GM12878 (cell line): ENCODE data around the gene RASAL2. TPM values are rescaled to one million over a fixed set of nuclear protein-coding genes. Genes with fewer than 3 reads are reported as not detected.

Experiments used
- CBFB ChIP-seq: IDR thresholded peaks from 2 replicates; pipeline ENCODE4 v1.6.1; 2016; ENCODE audit warnings: antibody characterized with exemption, low read depth
- CHD2 ChIP-seq: IDR thresholded peaks from 2 replicates; pipeline ENCODE4 v1.6.1; 2011; ENCODE audit warnings: low read depth, low read length, improper control_type of control experiment, borderline replicate concordance
- EP300 ChIP-seq, 2 experiments: fragments of 150-350 bp in 1 of 2; IDR thresholded peaks; 2 replicates each; pipeline ENCODE4 v1.6.1; 2011 to 2012; ENCODE audit warnings: low read depth in 2 of 2, low read length in 2 of 2, borderline replicate concordance in 1 of 2, improper control_type of control experiment in 1 of 2, inconsistent platforms in 1 of 2; ENCODE audit not compliant: control insufficient read depth in 1 of 2
- ESRRA ChIP-seq: IDR thresholded peaks from 2 replicates; pipeline ENCODE4 v1.6.1; 2012; ENCODE audit warnings: mild to moderate bottlenecking, low read length, improper control_type of control experiment
- FOS ChIP-seq: IDR thresholded peaks from 3 replicates; pipeline ENCODE4 v1.6.1; 2011; ENCODE audit warnings: borderline replicate concordance; ENCODE audit not compliant: insufficient read length; ENCODE audit errors: extremely low read depth
- IKZF1 ChIP-seq: fragments of 450-650 bp; conservative IDR thresholded peaks from 2 replicates; pipeline ENCODE4 v1.6.1; 2017; ENCODE audit warnings: antibody characterized with exemption, mild to moderate bottlenecking
- RUNX3 ChIP-seq: IDR thresholded peaks from 2 replicates; pipeline ENCODE4 v1.6.1; 2012; ENCODE audit warnings: low read length, inconsistent platforms
- SMAD1 ChIP-seq: fragments of 450-650 bp; IDR thresholded peaks from 2 replicates; pipeline ENCODE4 v1.6.1; 2018; ENCODE audit warnings: mild to moderate bottlenecking, low read depth; ENCODE audit not compliant: partially characterized antibody
- SUPT20H ChIP-seq: IDR thresholded peaks from 2 replicates; pipeline ENCODE4 v1.6.1; 2011; ENCODE audit warnings: low read depth, mild to moderate bottlenecking, low read length, moderate library complexity, borderline replicate concordance; ENCODE audit not compliant: control insufficient read depth
- TCF7 ChIP-seq: IDR thresholded peaks from 2 replicates; pipeline ENCODE4 v1.6.1; 2014; ENCODE audit warnings: antibody characterized with exemption, borderline replicate concordance
- ZSCAN29 ChIP-seq: fragments of 450-650 bp; IDR thresholded peaks from 2 replicates; pipeline ENCODE4 v1.6.1; 2017; ENCODE audit warnings: mild to moderate bottlenecking, moderate library complexity
- polyA plus RNA-seq, 11 experiments: library from polyadenylated mRNA; depleted of rRNA in 4 of 11; unstranded in 6 of 11; stranded (reverse) in 5 of 11; fragments of >200 nt; fragmentation: Nextera tagmentation in 4 of 11; fragmentation: Illumina TruSeq in 1 of 11; extraction: Ambion mirVana in 4 of 11; extraction: Trizol in 1 of 11; gene quantifications; 1 replicate in 1 of 11; 2 replicates in 10 of 11; pipeline versions ENCODE4 v1.2.1 to v1.2.3, GENCODE V29; 2011 to 2016; ENCODE audit warnings: inconsistent platforms in 2 of 11, missing spikeins in 2 of 11, low read depth in 1 of 11
- total RNA-seq, 4 experiments: library from RNA; depleted of rRNA in 3 of 4; stranded (reverse); fragments of >200 nt in 3 of 4; fragmentation: Illumina TruSeq in 1 of 4; extraction: Trizol in 1 of 4; gene quantifications; 2 replicates each; pipeline versions ENCODE4 v1.2.1 to v1.2.3, GENCODE V29; 2013 to 2021
- TF ChIP-seq, protein P1 (sequence below): fragments of 450-650 bp; IDR thresholded peaks from 2 replicates; pipeline ENCODE4 v1.6.1; 2017; ENCODE audit warnings: antibody characterized with exemption, mild to moderate bottlenecking, moderate library complexity
- TF ChIP-seq, protein P2 (sequence below): fragments of 450-650 bp; IDR thresholded peaks from 2 replicates; pipeline ENCODE4 v1.6.1; 2017; ENCODE audit warnings: mild to moderate bottlenecking, moderate library complexity
- TF ChIP-seq, protein P3 (sequence below): IDR thresholded peaks from 2 replicates; pipeline ENCODE4 v1.6.1; 2011; ENCODE audit warnings: borderline replicate concordance, low read depth, mild to moderate bottlenecking, moderate library complexity, mixed read lengths, low read length; ENCODE audit not compliant: insufficient read depth; ENCODE audit errors: extremely low read length
- TF ChIP-seq, protein P4 (sequence below): fragments of 450-650 bp; IDR thresholded peaks from 2 replicates; pipeline ENCODE4 v1.6.1; 2016; ENCODE audit warnings: mild to moderate bottlenecking
- TF ChIP-seq, protein P5 (sequence below): IDR thresholded peaks from 2 replicates; pipeline ENCODE4 v1.6.1; 2012; ENCODE audit warnings: mild to moderate bottlenecking, low read depth, low read length

The RASAL2 gene
- total and polyA plus RNA-seq, 10 of the 15 experiments (the other 5 are each of a cell fraction or from before 2014, with no cell fraction given), result 0.02 to 6.9 (median 0.17) TPM; not detected in 1

DNA sequence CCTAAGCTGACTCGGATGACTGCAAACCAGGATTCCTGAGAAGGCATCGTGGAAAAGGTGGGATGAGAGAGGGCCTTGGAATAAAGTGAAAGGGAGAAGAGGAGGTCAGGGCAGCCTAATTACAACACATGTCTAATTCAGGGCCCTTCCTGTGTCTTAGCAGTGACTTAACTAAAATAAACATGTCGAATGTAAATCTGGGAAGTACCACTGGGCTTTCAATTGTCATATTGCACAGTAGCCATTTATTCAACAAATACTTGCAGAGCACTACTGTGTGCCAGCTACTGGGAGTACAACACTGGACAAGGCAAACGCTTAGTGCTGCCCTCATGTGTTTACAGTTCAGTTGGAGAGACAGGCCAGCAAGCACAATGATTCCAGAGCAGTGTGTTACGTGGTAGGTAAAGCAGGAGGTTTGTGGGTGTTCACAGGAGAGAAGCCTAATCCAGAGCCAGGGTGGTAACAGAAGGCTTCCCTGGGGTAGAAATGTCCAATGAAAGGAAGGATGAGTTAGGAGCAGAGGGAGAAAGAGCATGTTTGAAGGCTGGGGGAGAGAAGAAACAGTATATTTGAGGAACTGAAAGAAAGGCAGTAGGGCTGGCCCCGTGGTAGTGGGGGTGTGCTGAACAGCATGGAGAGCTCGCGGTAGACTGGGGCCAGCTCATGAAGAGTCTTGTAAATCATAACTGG lies 38.0 kb upstream of the RASAL2 start (continued):
- TF ChIP-seq CHD2 (0 out of 2 replicates have a peak, but pooled peaks have one; percentile 34), CBFB (no peak), ESRRA (no peak), EP300 (IDR thresholded peaks at IDR 0.05; ENCODE audit: borderline replicate concordance in 1 of 2, control insufficient read depth in 1 of 2, low read depth in 2 of 2, low read length in 2 of 2) (peak in 1 of 2 experiments; percentile 78; a peak in 1 of 4 replicates), ZSCAN29 (no peak), SUPT20H (no peak), RUNX3 (peak; percentile 34; the same call in 1 of the 2 replicates), TCF7 (no peak), IKZF1 (peak; percentile 70; the same call in 1 of the 2 replicates), FOS (no peak), SMAD1 (no peak)
- TF ChIP-seq, protein P1, sequence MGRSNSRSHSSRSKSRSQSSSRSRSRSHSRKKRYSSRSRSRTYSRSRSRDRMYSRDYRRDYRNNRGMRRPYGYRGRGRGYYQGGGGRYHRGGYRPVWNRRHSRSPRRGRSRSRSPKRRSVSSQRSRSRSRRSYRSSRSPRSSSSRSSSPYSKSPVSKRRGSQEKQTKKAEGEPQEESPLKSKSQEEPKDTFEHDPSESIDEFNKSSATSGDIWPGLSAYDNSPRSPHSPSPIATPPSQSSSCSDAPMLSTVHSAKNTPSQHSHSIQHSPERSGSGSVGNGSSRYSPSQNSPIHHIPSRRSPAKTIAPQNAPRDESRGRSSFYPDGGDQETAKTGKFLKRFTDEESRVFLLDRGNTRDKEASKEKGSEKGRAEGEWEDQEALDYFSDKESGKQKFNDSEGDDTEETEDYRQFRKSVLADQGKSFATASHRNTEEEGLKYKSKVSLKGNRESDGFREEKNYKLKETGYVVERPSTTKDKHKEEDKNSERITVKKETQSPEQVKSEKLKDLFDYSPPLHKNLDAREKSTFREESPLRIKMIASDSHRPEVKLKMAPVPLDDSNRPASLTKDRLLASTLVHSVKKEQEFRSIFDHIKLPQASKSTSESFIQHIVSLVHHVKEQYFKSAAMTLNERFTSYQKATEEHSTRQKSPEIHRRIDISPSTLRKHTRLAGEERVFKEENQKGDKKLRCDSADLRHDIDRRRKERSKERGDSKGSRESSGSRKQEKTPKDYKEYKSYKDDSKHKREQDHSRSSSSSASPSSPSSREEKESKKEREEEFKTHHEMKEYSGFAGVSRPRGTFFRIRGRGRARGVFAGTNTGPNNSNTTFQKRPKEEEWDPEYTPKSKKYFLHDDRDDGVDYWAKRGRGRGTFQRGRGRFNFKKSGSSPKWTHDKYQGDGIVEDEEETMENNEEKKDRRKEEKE, result no peak
- TF ChIP-seq, protein P2, sequence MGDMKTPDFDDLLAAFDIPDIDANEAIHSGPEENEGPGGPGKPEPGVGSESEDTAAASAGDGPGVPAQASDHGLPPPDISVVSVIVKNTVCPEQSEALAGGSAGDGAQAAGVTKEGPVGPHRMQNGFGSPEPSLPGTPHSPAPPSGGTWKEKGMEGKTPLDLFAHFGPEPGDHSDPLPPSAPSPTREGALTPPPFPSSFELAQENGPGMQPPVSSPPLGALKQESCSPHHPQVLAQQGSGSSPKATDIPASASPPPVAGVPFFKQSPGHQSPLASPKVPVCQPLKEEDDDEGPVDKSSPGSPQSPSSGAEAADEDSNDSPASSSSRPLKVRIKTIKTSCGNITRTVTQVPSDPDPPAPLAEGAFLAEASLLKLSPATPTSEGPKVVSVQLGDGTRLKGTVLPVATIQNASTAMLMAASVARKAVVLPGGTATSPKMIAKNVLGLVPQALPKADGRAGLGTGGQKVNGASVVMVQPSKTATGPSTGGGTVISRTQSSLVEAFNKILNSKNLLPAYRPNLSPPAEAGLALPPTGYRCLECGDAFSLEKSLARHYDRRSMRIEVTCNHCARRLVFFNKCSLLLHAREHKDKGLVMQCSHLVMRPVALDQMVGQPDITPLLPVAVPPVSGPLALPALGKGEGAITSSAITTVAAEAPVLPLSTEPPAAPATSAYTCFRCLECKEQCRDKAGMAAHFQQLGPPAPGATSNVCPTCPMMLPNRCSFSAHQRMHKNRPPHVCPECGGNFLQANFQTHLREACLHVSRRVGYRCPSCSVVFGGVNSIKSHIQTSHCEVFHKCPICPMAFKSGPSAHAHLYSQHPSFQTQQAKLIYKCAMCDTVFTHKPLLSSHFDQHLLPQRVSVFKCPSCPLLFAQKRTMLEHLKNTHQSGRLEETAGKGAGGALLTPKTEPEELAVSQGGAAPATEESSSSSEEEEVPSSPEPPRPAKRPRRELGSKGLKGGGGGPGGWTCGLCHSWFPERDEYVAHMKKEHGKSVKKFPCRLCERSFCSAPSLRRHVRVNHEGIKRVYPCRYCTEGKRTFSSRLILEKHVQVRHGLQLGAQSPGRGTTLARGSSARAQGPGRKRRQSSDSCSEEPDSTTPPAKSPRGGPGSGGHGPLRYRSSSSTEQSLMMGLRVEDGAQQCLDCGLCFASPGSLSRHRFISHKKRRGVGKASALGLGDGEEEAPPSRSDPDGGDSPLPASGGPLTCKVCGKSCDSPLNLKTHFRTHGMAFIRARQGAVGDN, result no peak
- TF ChIP-seq, protein P3, sequence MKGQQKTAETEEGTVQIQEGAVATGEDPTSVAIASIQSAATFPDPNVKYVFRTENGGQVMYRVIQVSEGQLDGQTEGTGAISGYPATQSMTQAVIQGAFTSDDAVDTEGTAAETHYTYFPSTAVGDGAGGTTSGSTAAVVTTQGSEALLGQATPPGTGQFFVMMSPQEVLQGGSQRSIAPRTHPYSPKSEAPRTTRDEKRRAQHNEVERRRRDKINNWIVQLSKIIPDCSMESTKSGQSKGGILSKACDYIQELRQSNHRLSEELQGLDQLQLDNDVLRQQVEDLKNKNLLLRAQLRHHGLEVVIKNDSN, result no peak
- TF ChIP-seq, protein P4, sequence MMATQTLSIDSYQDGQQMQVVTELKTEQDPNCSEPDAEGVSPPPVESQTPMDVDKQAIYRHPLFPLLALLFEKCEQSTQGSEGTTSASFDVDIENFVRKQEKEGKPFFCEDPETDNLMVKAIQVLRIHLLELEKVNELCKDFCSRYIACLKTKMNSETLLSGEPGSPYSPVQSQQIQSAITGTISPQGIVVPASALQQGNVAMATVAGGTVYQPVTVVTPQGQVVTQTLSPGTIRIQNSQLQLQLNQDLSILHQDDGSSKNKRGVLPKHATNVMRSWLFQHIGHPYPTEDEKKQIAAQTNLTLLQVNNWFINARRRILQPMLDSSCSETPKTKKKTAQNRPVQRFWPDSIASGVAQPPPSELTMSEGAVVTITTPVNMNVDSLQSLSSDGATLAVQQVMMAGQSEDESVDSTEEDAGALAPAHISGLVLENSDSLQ, result no peak
- TF ChIP-seq, protein P5, sequence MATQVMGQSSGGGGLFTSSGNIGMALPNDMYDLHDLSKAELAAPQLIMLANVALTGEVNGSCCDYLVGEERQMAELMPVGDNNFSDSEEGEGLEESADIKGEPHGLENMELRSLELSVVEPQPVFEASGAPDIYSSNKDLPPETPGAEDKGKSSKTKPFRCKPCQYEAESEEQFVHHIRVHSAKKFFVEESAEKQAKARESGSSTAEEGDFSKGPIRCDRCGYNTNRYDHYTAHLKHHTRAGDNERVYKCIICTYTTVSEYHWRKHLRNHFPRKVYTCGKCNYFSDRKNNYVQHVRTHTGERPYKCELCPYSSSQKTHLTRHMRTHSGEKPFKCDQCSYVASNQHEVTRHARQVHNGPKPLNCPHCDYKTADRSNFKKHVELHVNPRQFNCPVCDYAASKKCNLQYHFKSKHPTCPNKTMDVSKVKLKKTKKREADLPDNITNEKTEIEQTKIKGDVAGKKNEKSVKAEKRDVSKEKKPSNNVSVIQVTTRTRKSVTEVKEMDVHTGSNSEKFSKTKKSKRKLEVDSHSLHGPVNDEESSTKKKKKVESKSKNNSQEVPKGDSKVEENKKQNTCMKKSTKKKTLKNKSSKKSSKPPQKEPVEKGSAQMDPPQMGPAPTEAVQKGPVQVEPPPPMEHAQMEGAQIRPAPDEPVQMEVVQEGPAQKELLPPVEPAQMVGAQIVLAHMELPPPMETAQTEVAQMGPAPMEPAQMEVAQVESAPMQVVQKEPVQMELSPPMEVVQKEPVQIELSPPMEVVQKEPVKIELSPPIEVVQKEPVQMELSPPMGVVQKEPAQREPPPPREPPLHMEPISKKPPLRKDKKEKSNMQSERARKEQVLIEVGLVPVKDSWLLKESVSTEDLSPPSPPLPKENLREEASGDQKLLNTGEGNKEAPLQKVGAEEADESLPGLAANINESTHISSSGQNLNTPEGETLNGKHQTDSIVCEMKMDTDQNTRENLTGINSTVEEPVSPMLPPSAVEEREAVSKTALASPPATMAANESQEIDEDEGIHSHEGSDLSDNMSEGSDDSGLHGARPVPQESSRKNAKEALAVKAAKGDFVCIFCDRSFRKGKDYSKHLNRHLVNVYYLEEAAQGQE, result no peak
